ENCODE measurements around the gene FHIT. TPM values are rescaled to one million over a fixed set of nuclear protein-coding genes. Genes with fewer than 3 reads are reported as not detected.

Gene FHIT
- total and polyA plus RNA-seq, 10 of the 15 experiments (the other 5 are each of a cell fraction or from before 2014, with no cell fraction given), result 4.2 to 14.9 (median 9.4) TPM

DNA sequence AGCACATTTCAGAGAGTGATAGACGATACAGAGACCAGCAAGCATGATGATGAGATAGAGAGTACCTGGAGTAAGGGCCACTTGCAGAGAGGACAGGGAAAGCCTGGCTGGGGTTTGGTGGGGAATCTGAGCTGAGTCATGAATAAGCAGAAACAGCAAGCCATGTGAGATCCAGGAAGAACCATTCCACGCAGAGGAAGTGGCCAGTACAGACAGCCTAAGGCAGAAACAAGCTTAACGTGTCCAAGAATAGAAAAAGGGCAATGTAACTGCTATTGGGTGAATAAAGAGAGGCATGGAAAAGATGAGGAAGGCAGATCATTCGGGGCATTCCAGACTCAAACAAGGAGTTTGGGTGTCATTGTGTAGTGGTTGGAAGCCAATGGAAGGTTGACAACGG lies 1385.2 kb downstream of the FHIT start (continued):
- no peak for TF ChIP-seq CREB1 (IDR thresholded peaks at IDR 0.05; ENCODE audit: low read depth)
- TF ChIP-seq, protein P1, sequence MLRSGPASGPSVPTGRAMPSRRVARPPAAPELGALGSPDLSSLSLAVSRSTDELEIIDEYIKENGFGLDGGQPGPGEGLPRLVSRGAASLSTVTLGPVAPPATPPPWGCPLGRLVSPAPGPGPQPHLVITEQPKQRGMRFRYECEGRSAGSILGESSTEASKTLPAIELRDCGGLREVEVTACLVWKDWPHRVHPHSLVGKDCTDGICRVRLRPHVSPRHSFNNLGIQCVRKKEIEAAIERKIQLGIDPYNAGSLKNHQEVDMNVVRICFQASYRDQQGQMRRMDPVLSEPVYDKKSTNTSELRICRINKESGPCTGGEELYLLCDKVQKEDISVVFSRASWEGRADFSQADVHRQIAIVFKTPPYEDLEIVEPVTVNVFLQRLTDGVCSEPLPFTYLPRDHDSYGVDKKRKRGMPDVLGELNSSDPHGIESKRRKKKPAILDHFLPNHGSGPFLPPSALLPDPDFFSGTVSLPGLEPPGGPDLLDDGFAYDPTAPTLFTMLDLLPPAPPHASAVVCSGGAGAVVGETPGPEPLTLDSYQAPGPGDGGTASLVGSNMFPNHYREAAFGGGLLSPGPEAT (IDR thresholded peaks at IDR 0.05; ENCODE audit: low read depth), result no peak

DNA sequence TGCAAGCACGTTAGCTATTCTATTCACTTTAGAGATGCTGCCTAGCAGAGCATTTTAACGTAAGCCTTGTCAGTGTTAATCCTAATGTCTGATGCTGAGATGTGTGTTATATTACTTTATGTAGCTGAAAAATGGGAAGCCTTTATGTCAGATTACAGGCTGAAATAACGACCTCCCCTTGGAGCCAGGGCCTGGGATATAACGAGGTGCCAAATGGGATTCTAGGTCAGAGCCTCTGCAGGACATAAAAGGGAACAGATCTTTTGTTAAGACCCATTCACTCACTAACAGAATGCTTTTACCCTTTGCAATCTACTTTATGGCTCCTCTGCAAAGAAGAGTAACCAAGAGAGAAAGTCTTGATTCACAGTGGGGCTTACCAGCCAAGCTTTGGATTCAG lies 1385.9 kb downstream of the FHIT start:
- ChIA-PET CTCF (no interaction called here), POLR2A (no interaction called here), SMC1A (ENCODE audit: uncharacterized antibody, unreplicated experiment) (no interaction called here), RAD21 (ENCODE audit: unreplicated experiment) (interaction anchor here (0.6 kb wide), 1 partner anchor 695 kb away, joined by 3 read pairs; no protein-coding TSS in a partner anchor)
- in situ Hi-C loops (cut with MboI) (loop anchor here (10.0 kb wide), 1 partner anchor 551 kb away; no protein-coding TSS in a partner anchor), intact Hi-C loops (cut with micrococcal nuclease; ENCODE audit: unreplicated experiment) (no loop called here)
- DNase-seq (ENCODE audit: low read depth, low spot score), result no peak
- Histone ChIP-seq H3K4me2 (ENCODE audit: control insufficient read depth, insufficient read depth) (no peak overlapping the region), H3K79me2 (ENCODE audit: control insufficient read depth, insufficient read depth, low read length) (no peaks in the 10 kb centered on the region), H3K27me3 (replicated peaks in 1 of 2; ENCODE audit: control insufficient read depth in 2 of 2, insufficient read depth in 2 of 2, low read length in 1 of 2) (no peaks in the 10 kb centered on the region; a peak in 1 of 4 replicates), H3K4me3 (no peak overlapping the region), H4K20me1 (ENCODE audit: control insufficient read depth, insufficient read depth) (no peaks in the 10 kb centered on the region), H3K4me1 (ENCODE audit: control insufficient read depth, insufficient read depth, low read length) (no peaks in the 10 kb centered on the region), H3K9me3 (replicated peaks; ENCODE audit: control insufficient read depth, insufficient read depth, low read length) (no peaks in the 10 kb centered on the region; the same call in 2 of the 3 replicates), H3K27ac (ENCODE audit: control insufficient read depth, insufficient read depth) (no peak overlapping the region), H3K9ac (ENCODE audit: control insufficient read depth, insufficient read depth, low read length) (no peak overlapping the region), H2AFZ (ENCODE audit: control insufficient read depth, low read depth, low read length) (no peak overlapping the region), H3K36me3 (ENCODE audit: control insufficient read depth in 2 of 2, insufficient read depth in 2 of 2, low read length in 1 of 2) (no peaks in the 10 kb centered on the region)
- no peak for TF ChIP-seq HCFC1 (IDR thresholded peaks at IDR 0.05; ENCODE audit: low read length)
- TF ChIP-seq EP300 (IDR thresholded peaks at IDR 0.05; ENCODE audit: borderline replicate concordance in 1 of 2, control insufficient read depth in 1 of 2, low read depth in 2 of 2, low read length in 2 of 2), result no peak
- TF ChIP-seq NFYB (IDR thresholded peaks at IDR 0.05; ENCODE audit: insufficient read depth, low read depth, low read length), result no peak
- TF ChIP-seq BMI1 (IDR thresholded peaks at IDR 0.05; ENCODE audit: borderline replicate concordance), result no peak
- TF ChIP-seq WRNIP1 (IDR thresholded peaks at IDR 0.05; ENCODE audit: borderline replicate concordance, low read depth, low read length), result no peak
- no peak for TF ChIP-seq CBX3 (IDR thresholded peaks at IDR 0.05; ENCODE audit: borderline replicate concordance, low read depth)
- no peak for TF ChIP-seq CREB1 (IDR thresholded peaks at IDR 0.05; ENCODE audit: low read depth)
- TF ChIP-seq MXI1 (IDR thresholded peaks at IDR 0.05; ENCODE audit: low read depth, low read length), result no peak
- no peak for TF ChIP-seq NFYA (IDR thresholded peaks at IDR 0.05; ENCODE audit: borderline replicate concordance, low read depth, low read length)
- no peak for TF ChIP-seq GATAD2B (conservative IDR thresholded peaks at IDR 0.05; ENCODE audit: low read depth)
- no peak for TF ChIP-seq KAT2A (conservative IDR thresholded peaks at IDR 0.05; ENCODE audit: control insufficient read depth, low read depth, low read length)
- TF ChIP-seq NFXL1 (IDR thresholded peaks at IDR 0.05; ENCODE audit: borderline replicate concordance), result no peak
- TF ChIP-seq, protein P1 (IDR thresholded peaks at IDR 0.05; ENCODE audit: low read depth), result no peak
- TF ChIP-seq, protein P2, sequence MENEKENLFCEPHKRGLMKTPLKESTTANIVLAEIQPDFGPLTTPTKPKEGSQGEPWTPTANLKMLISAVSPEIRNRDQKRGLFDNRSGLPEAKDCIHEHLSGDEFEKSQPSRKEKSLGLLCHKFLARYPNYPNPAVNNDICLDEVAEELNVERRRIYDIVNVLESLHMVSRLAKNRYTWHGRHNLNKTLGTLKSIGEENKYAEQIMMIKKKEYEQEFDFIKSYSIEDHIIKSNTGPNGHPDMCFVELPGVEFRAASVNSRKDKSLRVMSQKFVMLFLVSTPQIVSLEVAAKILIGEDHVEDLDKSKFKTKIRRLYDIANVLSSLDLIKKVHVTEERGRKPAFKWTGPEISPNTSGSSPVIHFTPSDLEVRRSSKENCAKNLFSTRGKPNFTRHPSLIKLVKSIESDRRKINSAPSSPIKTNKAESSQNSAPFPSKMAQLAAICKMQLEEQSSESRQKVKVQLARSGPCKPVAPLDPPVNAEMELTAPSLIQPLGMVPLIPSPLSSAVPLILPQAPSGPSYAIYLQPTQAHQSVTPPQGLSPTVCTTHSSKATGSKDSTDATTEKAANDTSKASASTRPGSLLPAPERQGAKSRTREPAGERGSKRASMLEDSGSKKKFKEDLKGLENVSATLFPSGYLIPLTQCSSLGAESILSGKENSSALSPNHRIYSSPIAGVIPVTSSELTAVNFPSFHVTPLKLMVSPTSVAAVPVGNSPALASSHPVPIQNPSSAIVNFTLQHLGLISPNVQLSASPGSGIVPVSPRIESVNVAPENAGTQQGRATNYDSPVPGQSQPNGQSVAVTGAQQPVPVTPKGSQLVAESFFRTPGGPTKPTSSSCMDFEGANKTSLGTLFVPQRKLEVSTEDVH (IDR thresholded peaks at IDR 0.05; ENCODE audit: low read depth, partially characterized antibody), result no peak
- TF ChIP-seq POLR2AphosphoS2 (IDR thresholded peaks at IDR 0.05; ENCODE audit: low read depth, low read length), result no peak
- ATAC-seq, result no peak
- no TSS peak for BruUV-seq (replicated peaks)
- no peak for FAIRE-seq
- 34% methylated on average over 4 of the region's 4 CpGs for WGBS (ENCODE audit: insufficient coverage, insufficient replicate concordance, low lambda C conversion rate, missing lambda C conversion rate)
